Endothelial cell of umbilical vein (primary cell): ENCODE results near the gene TSR3.
"Not testable (repeated sequence)": the region's sequence is repeated elsewhere in the genome, so short reads cannot be mapped to it uniquely, and the experiment has no call there.

Experiments
- CTCF ChIP-seq, 2 donors: IDR thresholded peaks; 1 replicate in 1 of 2; 2 replicates in 1 of 2; pipeline ENCODE4 v1.5.1; 2011; ENCODE audit warnings: low read length in 2 of 2, mild to moderate bottlenecking in 2 of 2, moderate library complexity in 2 of 2, control low read depth in 1 of 2, inconsistent platforms in 1 of 2, low read depth in 1 of 2; ENCODE audit not compliant: insufficient read depth in 1 of 2; ENCODE audit errors: extremely low read depth in 1 of 2
- POLR2AphosphoS5 ChIP-seq: IDR thresholded peaks from 2 replicates; pipeline ENCODE4 v1.6.1; 2012; ENCODE audit warnings: low read depth, mild to moderate bottlenecking, control low read depth, low read length, moderate library complexity; ENCODE audit not compliant: insufficient read depth

GRCh38 chr16:1328136-1328535 lies 23.5 kb downstream of the TSR3 start:
- not testable (repeated sequence) for TF ChIP-seq CTCF (IDR thresholded peaks at IDR 0.05; ENCODE audit: extremely low read depth in 1 of 2, insufficient read depth in 1 of 2, low read depth in 1 of 2, low read length in 2 of 2); POLR2AphosphoS5
